ENCODE data around the gene AVPI1. TPM values are rescaled to one million over a fixed set of nuclear protein-coding genes. Genes with fewer than 3 reads are reported as not detected.
A peak's percentile ranks its signal among the peaks of the same experiment; 100 is the strongest.

AVPI1 gene
- total RNA-seq, 1 experiment from 2014 or later = 6.5 TPM

GRCh38 chr10:97651773-97652172 is 35.3 kb downstream of the AVPI1 start:
- Histone ChIP-seq H3K14ac (ENCODE audit: insufficient read depth, low read length) (no peak overlapping the region), H3K79me1 (ENCODE audit: insufficient read depth, low read depth, low read length, poor library complexity, severe bottlenecking) (no peaks in the 10 kb centered on the region), H2AFZ (ENCODE audit: low read length) (no peak overlapping the region), H2BK15ac (ENCODE audit: low read depth, low read length) (no peak overlapping the region), H2BK12ac (ENCODE audit: insufficient read length, low read depth, low read length) (no peak overlapping the region), H3T11ph (ENCODE audit: low read length) (no peak overlapping the region), H3K4ac (ENCODE audit: low read depth, low read length) (no peak overlapping the region), H2AK5ac (ENCODE audit: insufficient read length, low read length) (no peak overlapping the region), H4K5ac (ENCODE audit: insufficient read length, low read depth, low read length) (no peak overlapping the region), H3K27ac (ENCODE audit: insufficient read length, low read depth, low read length) (no peak overlapping the region), H3K9ac (ENCODE audit: extremely low read depth, insufficient read length, low read length) (no peak overlapping the region), H4K8ac (replicated peaks; ENCODE audit: insufficient read length, low read depth, low read length) (no peak overlapping the region), H3K4me2 (ENCODE audit: insufficient read depth, insufficient read length, low read length) (no peak overlapping the region), H3K23ac (ENCODE audit: insufficient read length, low read depth, low read length) (no peak overlapping the region), H3K18ac (ENCODE audit: insufficient read length, low read depth, low read length) (no peak overlapping the region), H3K27me3 (ENCODE audit: insufficient read depth, low read length) (no peaks in the 10 kb centered on the region), H3K79me2 (ENCODE audit: insufficient read depth, low read length) (peaks cover 5% of the 10 kb centered on the region; the same call in 1 of the 2 replicates), H2BK120ac (ENCODE audit: low read depth, low read length, poor library complexity, severe bottlenecking) (no peak overlapping the region), H4K91ac (ENCODE audit: insufficient read length, low read depth, low read length) (no peak overlapping the region), H3K23me2 (ENCODE audit: insufficient read length, low read depth, low read length, poor library complexity, severe bottlenecking) (peaks cover 3% of the 10 kb centered on the region), H3K4me1 (ENCODE audit: insufficient read depth, low read length) (peaks cover 5% of the 10 kb centered on the region; the same call in 1 of the 2 replicates), H3K9me3 (ENCODE audit: control insufficient read depth, low read depth, low read length) (no peaks in the 10 kb centered on the region), H2BK20ac (ENCODE audit: low read depth, low read length, poor library complexity, severe bottlenecking) (no peak overlapping the region), H4K20me1 (ENCODE audit: control insufficient read depth, insufficient read depth, insufficient read length) (no peaks in the 10 kb centered on the region), H2BK5ac (ENCODE audit: insufficient read length, low read length) (no peak overlapping the region), H3K56ac (ENCODE audit: insufficient read length, low read depth, low read length) (no peak overlapping the region)
- DNase-seq = no peak
- Mint-ChIP-seq H3K27me3 (ENCODE audit: low read depth) (no peaks in the 10 kb centered on the region; the same call in 1 of the 2 replicates), H3K9me3 (no peaks in the 10 kb centered on the region), H3K4me1 (peaks cover 28% of the 10 kb centered on the region in 2 experiments), H3K27ac (peak overlapping the region in 1 of 3 experiments; percentile 81; a peak in 3 of 7 replicates), H3K4me3 (no peak overlapping the region), H3K36me3 (ENCODE audit: insufficient read depth in 1 of 3, low read depth in 3 of 3) (peaks cover 24 to 57% (median 55%) of the 10 kb centered on the region in 3 experiments; a peak in 6 of 7 replicates)
- WGBS (ENCODE audit: extremely low coverage, insufficient read length, low lambda C conversion rate) = no CpG with 5 or more reads among the region's 3 CpGs
- no peak for TF ChIP-seq CTCF (conservative IDR thresholded peaks at IDR 0.05)

Measured in H9 (cell line).